HG03064 (cell line): ENCODE data around the gene PGBD1.
"Not testable (repeated sequence)": the region's sequence is repeated elsewhere in the genome, so short reads cannot be mapped to it uniquely, and the experiment has no call there.

Experiments
- ATAC-seq: cut with Tn5 transposase; IDR thresholded peaks from one replicate; pipeline ENCODE4 v1.9.1; 2021; ENCODE audit warnings: low read depth; ENCODE audit not compliant: unreplicated experiment

The PGBD1 gene

DNA sequence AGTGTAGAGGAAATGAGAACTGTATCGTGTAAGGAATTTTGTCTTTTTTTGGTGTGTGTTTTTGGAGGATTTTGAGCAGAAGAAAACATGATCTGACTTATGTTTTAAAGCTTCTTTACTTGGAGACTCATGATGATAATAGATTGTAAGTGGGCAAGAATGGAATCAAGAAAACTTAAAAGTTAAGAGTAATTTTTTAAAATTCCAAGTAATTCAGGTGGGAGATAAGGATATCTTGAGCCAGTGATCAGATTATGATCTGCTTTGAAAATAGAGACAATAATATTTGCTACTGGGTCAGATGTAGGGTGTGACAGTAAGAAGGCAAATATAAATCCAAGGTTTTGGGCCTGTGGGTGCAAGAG is 13.7 kb upstream of the PGBD1 start:
- no peak for ATAC-seq

DNA sequence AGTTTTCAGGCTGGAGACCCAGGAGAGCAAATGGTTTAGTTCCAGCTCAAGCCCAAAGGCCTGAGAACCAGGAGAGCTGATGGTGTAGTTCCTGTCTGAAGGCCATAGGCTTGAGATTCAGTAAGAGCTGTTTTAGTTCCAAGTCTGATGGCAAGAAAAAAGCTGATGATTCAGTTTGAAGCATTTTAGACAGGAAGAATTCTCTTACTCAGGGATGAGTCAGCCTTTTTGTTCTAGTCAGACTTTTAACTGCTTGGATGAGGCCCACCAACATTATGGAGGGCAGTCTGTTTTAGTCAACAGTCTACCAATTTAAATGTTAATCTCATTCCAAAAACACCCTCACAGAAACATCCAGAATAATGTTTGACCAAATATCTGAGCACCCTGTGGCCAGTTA is 11.9 kb upstream of the PGBD1 start:
- no peak for ATAC-seq

DNA sequence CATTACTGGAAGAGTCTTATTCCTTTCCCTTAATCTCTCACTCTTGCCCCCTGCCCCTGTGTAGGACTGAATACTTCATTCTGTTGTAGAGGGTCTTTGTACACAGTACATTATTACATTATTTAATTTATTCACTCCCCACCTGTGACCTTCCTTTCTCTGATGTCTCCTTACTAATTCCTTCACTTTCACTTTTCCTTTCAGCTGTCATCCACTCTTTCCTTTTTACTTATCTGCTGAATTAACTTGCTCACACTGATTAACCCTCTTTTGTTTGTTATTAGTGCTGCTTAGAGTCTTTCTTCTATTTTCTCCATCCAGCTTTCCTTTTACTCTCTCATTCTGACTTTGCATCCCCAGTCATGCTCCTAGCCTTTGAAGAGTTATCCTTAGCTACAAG is 6.5 kb upstream of the PGBD1 start:
- ATAC-seq: no peak

DNA sequence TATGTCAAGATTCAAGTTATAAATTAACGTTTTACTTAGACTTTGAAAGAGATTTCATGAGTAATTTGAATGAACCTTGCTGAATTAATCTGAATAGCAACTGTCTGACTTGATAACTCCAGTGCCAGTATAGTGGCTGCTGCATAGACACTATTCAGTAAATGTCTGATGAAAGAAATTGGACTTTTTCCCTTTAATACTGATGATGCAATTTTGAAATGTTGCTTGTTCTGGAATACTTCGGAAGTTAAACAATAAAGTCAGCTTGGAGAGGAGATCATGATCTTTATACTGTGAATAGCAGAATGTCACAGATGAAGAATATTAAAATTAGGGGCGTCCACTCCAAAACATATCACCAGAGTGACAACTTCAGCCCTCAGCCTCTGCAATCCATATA is 3.6 kb upstream of the PGBD1 start:
- ATAC-seq: no peak

DNA sequence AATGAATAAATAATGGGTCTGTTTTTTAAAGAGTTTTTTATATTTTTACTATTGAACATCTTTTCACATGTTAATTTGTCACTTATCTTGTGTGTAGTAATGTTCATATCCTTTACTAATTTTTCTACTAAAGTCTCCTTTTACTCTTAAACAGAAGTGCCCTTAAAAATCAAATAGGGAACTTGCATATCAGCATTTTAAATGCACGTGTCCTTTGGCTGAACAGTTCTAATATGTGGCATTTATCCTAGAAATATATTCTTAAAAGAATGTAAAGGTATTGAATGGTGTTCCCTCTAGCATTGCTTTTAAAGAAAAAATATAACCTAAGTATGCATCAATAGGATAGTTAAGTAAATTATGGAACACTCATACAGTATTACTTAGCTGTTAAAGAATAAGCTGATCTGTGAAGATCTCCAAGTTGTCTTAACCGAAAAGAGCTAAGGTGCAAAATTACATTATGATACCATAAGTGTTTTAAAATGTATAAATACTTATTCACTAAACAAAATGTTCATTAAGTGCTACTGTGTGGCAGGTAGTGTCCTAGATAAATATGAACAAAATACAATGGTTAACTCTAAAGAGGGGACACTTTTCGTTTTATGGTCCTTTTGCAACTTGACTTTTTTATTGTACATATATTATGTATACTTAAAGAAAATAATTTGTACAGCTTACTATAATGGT is 631 bp upstream of the PGBD1 start:
- no peak for ATAC-seq

DNA sequence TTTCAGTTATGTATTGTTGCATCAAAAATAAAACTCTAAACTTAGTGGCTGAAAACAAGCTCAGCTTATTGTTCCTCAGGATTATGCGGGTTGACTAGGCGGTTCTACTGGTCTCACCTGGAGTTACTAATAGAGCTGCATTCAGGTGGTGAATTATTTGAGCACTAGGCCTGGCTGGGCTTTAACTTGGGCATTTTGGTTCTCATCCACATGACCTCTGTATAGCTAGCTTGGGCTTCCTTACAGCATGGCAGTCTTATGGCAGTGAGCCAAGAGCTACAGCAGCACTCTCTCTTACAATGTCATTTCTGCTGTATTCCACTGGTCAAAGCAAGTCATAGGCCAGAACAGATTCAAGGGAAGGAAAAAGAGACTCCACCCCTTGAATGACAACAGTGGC is 1.6 kb downstream of the PGBD1 start:
- ATAC-seq: no peak

DNA sequence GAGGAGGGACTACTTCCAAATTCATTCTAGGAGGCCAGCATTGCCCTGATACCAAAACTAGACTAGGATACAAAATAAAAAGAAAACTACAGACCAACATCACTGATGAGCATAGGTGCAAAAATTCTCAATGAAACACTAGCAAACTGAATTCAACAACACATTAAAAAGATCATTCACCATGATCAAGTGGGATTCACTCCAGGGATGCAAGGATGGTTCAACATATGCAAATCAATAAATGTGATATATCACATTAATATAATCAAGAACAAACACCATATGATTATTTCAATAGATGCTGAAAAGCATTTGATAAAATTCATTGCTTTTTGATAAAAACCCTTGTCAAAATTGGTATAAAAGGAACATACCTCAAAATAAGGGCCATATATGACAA is 10.2 kb downstream of the PGBD1 start:
- no peak for ATAC-seq

DNA sequence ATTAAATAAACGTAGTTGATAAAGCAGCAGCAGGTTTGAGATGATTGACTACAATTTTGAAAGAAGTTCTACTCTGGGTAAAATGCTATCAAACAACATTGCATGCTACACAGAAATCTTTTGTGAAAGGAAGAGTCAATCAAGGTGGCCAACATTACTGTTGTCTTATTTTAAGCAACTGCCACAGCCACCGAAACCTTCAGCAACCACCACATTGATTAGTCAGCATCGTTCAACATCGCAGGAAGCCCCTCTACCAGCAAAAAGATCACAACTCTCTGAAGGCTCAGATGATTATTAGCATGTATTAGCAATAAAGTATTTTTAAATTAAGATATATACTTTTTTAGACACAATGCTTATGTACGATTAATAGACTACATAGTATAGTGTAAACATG is 14.0 kb downstream of the PGBD1 start:
- ATAC-seq: no peak

DNA sequence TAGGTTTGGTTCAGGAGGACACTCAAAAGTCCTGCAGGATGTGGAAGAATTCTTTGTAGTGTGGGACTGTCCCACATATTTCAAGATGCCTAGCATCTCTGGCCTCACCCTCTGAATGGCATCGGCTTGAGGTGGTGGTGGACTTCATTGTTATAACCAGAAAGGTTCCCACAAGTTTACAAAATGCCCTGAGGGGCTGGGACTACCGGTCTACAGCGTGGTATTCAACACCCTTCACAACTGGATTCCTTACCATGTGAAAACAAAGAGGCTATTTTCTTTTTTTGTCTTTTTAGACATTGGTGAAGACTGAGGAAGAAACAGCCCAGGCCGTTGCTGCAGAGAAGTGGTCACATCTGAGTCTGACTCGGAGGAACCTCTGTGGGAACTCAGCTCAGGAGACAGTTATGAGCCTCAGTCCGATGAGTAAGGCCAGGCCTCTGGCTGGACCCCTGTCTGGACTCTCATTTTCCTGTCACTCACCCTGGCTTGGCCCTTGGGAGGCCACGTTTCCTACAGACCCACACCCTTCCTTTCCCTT is 15.2 kb downstream of the PGBD1 start:
- no peak for ATAC-seq

DNA sequence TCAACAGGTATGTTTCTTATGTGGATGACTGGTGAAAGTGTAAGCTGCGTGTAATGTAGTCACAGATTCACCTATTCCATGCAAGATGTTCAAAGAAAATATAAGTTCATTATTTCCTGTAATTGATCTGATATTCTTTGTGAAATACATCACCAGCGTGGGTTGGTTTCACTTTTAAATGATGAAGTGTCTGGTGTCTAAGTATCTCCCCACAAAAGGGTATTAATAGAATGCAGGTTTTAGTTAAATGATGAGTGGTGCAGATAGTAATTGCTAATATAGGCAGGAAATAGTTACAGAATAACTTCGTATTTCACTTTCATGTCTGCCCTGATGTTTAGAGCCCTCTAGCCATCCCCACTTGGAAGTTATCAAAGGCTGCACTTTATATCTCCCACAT is 22.2 kb downstream of the PGBD1 start:
- ATAC-seq: peak; percentile 77

DNA sequence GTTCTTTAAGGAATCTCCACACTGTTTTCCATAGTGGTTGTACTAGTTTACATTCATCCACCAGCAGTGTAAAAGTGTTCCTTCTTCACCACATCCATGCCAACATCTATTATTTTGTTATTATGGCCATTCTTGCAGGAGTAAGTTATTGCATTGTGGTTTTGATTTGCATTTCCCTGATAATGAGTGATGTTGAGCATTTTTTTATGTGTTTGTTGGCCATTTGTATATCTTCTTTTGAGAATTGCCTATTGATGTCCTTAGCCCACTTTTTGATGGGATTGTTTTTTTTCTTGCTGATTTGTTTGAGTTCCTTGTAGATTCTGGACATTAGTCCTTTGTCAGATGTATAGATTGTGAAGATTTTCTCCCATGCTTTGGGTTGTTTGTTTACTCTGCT is 25.0 kb downstream of the PGBD1 start:
- ATAC-seq: not testable (repeated sequence)

DNA sequence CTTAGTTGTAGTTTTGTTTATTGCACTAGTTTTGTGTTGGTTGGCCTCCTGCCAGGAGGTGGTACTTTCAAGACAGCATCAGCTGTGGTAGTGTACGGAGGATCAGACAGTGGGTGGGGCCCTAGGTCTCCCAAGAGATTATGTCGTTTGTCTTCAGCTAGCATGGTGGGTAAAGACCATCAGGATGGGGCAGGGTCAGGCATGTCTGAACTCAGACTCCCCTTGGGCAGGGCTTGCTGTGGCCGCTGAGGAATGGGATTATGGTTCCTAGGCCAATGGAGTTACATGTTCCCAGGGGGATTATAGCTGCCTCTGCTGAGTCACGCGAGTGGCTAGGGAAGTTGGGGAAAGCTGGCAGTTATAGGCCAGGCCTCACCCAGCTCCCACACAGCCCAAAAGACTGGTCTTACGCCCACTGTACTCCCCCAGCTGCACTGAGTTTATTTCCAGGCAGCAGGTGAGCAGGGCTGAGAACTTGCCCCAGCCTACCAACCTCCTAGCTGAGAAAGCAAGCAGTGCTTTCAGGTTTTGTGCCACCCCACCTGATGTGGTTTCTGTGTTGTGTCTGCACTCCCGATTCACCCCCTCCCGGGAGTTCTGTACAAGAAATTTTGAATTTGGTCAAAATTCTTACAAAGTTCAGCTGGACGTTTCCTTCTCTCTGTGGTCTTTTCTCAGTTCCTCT is 29.9 kb downstream of the PGBD1 start:
- ATAC-seq: no peak

DNA sequence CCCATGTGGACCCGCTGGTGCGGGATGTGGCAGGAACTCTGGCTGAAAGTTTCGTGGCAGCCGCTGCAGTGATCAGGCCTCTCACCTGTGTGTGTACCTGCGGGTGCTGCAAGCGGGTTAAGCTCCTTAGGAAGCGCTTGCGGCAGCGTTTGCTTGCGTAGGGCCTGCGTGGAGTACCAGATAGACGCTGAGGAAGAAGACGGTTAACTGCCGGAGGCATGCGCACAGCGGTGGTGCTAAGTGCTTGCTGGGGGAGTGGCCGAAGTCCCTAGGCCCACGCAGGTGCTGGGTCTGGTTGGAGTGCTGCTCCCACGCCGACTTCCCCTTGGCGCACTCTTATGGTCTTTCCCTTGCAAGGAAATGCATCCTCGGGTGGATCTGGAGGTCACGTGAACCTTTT is 31.6 kb downstream of the PGBD1 start:
- ATAC-seq: no peak

DNA sequence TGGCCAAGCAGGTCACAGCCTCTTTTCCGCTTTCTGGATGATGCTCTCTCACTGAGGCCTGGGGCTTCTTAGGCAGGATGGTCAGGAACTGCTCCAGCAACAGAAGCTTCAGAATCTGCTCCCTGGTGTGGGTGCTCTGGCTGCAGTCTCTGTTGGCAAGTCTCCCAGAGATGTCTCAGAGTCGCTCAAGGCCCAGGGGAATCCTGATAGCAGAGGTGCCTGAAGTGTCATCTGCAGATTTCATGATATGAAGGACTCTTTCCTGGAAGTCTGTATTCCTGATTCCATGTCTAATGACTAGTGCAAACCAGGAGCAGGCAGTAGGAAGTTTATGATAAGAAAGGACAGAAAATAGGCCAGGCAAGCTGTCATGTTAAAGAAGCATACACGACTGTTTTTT is 34.3 kb downstream of the PGBD1 start:
- ATAC-seq: no peak

DNA sequence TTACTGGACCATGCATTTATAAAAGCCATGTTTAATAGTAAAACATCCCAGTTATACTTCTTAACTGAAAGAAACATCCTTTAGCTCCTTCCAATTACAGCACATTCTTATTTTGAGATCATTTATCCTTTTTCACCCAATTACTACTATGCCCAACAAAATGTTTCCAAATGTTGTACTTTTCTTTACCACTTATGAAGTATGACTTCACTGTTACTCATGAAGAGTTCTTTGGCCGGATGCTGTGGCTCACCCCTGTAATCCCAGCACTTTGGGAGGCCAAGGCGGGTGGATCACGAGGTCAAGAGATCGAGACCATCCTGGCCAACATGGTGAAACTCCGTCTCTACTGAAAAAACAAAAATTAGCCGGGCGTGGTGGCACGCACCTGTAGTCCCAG is 36.5 kb downstream of the PGBD1 start:
- ATAC-seq: not testable (repeated sequence)

DNA sequence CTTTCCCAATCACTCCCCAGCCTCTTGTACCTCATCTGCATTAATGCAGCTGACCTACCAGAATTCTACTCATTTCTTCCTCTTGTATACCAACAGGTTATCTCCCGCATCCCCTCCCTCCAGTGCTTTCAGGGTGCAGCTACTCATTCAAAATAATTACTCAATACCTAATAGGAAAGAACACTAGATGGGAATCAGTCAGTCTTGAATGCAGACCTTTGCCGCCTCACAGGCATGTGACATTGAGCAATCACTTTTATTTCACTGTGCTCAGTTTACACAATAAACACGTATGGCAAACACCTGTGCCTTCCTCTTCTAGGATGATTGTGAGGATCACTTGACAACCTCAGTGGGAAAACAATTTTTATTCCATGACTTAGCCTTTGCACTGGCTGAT is 41.3 kb downstream of the PGBD1 start:
- no peak for ATAC-seq

DNA sequence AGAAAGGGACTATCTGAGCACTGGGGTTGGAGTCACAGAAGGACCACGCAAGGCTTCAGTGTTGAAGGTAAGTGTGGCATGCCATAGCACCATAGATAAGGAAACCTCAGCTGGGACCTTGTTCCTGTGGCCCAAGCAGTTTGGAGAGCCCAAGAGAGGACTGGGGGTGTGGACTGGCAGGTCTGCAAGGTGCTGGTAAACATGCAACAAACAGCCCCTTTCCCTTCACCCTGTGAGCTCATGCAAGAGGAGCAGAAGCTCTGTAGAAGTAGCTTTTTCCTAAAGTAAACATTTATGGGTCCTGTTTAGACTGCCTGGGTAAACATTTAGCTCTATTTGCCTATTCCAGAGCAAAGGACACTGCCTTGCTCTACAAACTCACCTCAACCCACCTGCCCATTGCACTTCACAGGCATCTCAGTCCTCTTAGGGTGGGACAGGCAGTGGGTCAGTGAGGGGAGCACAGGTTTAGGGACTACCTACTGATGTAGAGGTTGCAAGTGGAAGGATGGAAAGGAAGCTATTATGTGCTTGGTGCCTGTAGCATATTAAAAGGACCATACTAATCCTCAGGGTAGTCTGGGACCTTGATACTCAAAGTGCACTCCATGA is 42.5 kb downstream of the PGBD1 start:
- no peak for ATAC-seq

DNA sequence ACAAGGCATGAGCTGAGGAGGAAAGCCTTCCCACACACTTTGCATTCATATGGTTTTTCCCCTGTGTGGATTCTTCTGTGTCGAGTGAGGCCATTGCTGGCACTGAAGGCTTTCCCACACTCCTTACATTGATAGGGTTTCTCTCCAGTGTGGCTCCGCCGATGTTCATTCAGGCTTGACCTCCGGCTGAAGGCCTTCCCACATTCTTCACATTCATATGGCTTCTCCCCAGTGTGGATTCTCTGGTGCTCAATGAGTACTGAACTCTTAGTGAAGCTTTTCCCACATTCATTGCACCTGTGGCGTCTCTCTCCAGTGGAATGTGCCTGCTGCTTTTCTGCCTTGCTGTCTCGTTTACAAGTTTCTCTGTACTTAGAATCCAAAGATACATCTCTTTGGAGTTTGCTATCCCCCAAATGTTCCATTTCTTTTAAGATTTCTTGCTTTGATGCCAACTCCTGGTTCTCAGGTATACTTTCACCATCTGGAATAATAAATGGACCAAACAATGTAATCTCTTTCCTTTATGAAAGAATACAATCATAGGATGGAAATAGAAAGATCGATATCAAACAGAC is 45.1 kb downstream of the PGBD1 start:
- ATAC-seq: no peak

DNA sequence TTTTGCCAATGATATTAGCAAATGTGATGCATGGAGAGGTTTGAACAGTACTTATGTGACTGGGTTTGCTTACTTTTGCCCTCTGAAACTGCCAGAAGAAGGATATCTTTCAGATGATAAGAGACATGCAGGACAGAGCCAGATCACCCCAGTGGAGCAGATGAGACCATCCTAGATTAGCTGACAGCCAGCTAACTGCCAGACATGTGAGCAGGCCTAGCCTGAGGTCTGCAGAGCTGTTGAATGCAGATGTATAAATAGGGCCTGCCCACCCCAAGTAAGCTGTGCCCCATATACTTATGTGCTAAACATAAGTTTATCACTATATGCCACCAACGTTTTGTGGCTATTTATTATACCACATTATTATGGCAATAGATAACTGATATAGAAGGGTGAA is 48.7 kb downstream of the PGBD1 start:
- ATAC-seq: no peak

DNA sequence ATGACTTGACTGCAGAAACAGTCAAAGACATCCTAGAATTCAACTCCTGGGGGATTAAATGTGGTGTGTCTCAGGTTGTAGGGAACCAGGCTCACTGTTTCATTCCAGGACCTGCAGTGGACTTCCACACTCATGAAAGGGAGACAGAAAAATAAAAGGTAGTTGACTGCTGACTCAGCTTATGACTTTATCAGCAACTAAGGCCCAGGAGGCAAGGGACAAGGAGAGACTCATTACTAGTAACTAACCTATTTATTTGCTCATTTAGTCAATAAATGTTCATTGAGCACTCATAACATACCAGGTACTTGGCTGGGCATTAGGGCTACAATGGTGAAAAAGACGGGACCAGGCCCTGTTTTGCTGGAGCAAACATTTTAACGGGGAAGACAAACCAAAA is 51.7 kb downstream of the PGBD1 start:
- no peak for ATAC-seq

DNA sequence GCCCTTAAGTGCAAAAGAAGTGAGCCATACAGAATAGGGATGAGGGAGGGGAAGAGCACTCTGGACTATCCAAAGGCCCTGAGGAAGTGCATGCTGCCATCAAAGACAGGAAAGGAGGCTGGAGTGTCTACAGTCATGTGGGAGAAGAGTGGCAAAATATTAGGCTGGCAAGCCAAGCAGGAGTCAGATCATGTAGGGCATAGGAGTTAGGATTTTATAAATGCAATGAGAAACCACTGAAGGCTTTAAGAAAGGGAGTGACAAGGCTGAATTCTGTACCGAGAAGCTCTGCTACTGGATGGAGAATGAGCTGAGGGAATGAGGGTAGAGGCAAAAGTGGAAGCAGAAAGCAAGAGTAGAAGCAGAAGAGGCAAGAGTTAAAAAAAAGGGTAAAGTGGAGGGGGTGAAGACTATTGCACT is 52.2 kb downstream of the PGBD1 start:
- ATAC-seq: no peak
